HG03469 (cell line): Measurements from ENCODE around the gene MT1HL1.
"Not testable (repeated sequence)": the region's sequence is repeated elsewhere in the genome, so short reads cannot be mapped to it uniquely, and the experiment has no call there.

Experiments used
- ATAC-seq: cut with Tn5 transposase; IDR thresholded peaks from one replicate; pipeline ENCODE4 v1.9.1; 2021; ENCODE audit warnings: mild to moderate bottlenecking, moderate library complexity, moderate number of reproducible peaks; ENCODE audit not compliant: unreplicated experiment

Gene MT1HL1

DNA sequence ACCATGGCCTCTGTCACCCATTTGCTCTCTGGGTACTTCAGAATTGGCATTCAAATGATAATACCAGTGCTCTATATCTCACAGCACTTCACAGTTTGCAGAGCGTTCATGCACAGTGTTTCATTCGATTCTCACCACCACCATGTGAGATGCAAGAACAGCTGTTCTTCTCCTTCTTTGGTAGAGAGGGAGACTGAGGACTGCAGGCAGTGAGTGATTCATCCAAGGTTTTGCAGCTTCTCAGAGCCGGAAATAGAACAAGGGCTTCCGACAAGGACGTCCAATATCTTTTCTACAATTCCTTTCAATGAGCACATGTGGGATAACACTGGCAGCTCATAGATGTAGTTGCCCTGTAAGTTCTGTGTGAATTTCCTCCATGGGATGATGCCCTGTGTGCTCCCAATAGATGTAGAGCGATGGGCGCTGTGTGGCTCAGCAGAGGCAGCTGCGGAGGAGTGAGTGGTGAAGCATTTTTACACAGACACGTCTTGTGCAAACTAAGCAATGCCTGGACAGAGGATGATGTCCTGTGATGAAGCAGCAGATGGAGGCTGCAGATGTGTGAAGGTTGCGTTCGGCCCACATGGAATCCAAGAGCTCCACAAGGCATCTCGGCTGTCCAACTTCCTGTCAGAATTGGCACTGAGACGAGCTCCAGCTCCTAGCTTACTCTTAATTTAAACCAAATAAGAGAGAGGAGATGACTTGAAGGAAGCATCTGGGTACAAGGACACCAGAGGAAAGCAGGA lies 24.9 kb downstream of the MT1HL1 start:
- ATAC-seq: no peak

DNA sequence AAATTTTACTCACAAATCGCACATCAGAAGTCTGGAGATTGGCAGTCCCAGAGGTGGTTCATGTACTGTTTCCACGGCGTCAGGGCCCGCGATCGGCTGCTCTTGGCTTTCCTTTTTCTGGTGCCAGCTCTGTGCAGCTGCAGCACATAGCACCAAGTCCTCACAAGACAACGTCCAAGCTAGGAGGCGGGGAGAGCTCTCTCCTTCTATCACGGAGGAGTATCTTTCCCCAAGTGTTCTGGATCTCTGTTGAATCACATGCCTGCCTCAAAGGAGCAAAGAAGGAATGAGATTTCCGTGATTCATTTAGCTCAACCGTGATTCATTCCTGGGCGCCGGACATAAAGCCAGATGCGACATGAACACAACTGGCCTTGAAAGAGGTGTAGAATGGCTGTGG lies 25.5 kb downstream of the MT1HL1 start:
- no peak for ATAC-seq

DNA sequence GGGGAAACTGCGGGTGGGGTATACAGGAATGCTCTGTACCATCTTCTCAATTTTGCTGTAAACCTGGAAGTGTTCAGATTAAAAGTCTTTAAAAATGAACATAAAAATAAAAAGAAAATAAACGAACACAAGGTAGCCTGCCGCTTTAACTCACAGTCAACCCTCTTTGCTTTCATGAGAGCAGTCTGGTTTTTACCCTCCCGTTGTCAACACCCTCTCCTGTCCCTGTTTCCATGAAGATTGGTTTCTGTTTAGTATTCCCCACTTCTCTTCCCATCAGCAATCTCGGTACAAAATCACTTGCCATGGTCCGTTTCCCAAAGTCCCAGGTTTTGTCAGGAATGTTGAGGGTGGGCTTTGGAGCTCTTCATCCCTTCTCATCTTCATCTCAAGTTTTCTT lies 28.8 kb downstream of the MT1HL1 start:
- ATAC-seq: no peak

DNA sequence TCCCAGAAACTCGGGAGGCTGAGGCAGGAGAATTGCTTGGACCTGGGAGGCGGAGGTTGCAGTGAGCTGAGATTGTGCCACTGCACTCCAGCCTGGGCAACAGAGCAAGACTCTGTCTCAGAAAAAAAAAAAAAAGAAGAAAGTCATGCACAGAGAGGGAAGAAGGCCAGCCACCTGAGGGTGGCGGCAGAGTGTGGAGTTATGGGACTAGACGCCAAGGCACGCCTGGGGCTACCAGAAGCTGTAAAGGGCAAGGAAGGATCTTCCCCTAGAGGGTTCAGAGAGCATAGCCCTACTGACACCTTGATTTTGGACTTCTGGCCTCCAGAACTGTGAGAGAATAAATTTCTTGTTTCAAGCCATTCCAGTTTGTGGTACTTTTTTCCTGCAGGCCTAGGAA lies 30.2 kb downstream of the MT1HL1 start:
- ATAC-seq: not testable (repeated sequence)

DNA sequence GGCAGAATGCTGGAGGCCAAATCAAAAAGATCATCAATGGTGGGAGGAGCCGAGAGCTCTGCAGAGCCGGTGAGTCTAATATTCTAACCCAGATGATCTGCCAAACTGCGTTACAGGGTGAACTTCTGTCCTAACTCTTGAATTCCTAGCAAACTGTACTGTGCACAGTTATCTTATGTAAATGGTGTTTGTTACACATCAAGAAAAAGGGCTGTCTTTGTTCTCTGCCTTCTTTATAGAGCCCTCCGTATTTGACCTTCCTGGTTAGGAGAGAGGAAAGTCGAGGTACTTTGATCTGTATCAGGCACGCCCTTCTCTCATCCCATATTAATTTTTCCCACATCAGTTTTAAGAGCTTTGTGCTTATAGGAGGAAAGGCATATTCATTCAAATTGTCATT lies 37.6 kb downstream of the MT1HL1 start:
- no peak for ATAC-seq

DNA sequence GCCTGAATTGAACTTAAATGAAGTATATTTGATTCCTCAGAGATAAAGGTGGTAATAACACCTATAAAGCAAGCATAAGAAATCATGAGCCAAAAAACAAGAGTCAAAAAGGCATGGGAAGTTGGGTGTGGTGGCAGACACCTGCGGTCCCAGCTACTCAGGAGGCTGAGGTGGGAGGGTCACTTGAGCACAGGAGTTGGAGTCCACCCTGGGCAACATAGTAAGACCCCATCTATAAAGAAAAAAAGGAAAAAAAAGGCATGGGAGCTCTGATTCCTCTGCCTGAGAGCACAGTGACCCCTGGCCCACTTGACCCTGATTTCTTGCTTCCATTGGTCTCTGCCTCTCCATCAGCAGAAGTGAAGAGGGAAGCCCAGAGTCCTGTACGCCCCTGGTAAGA lies 40.3 kb downstream of the MT1HL1 start:
- ATAC-seq: no peak

DNA sequence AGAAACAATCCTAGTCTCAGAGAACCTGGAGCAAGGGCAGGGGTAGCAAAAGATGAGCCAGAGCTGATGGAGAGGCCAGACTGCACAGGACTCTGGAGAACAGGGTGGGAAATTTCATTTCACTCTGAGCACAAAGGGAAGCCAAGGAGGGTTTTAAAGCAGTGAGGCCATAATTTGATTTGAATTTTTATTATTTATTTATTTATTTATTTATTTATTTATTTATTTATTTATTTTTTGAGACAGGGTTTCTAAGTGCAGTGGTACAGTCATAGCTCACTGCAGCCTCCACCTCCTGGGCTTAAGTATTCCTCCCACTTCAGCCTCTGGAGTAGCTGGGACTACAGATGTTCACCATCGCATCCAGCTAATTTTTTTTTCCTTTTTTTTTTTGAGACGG lies 45.1 kb downstream of the MT1HL1 start:
- ATAC-seq: no peak

DNA sequence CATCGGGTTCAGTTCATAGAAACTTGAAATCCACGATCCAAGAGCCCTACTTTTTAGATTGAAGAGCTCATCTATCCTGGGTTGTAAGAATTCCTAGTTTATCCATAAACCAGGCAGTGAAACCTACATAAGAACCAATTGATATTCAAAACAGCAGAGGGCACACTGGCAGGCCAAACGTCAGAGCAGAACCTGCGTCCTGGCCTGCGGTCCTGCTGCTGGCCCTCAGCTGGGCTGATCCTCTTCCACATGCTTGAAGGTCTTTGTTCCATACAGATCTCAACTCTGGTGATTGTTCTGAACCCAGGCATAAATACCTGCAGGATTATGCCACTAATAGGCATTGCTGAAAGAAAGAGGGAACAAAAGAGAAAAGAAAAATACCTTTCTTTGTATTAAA lies 47.0 kb downstream of the MT1HL1 start:
- no peak for ATAC-seq
